Activated T-cell treated with anti-CD3 and anti-CD28 coated beads, Interleukin-2, amount 50 U/mL, for 72 hours (primary cell): ENCODE results near the gene OVCH1. TPM values are rescaled to one million over a fixed set of nuclear protein-coding genes. Genes with fewer than 3 reads are reported as not detected.

Source experiments
- ATAC-seq, 2 donors: fragments of 150-1000 bp; cut with Tn5 transposase; replicated peaks in 1 of 2; 2 replicates each; pipeline ENCODE4 v1.10.0; 2021; ENCODE audit warnings: moderate library complexity in 2 of 2, mild to moderate bottlenecking in 1 of 2
- DNase-seq, 2 donors: peaks; one replicate each; pipeline ENCODE4 v3.0.0; 2021 to 2022; ENCODE audit warnings: mixed read lengths in 1 of 2
- H3K27ac Mint-ChIP-seq: one replicate; pipeline ENCODE4 v1.8.0; 2022; ENCODE audit warnings: mild to moderate bottlenecking, moderate library complexity, mixed read lengths
- H3K27me3 Mint-ChIP-seq: one replicate; pipeline ENCODE4 v1.8.0; 2022; ENCODE audit warnings: low read depth, mixed read lengths
- H3K36me3 Mint-ChIP-seq, 2 donors: one replicate each; pipeline ENCODE4 v1.8.0; 2022; ENCODE audit warnings: mixed read lengths in 2 of 2, mild to moderate bottlenecking in 1 of 2; ENCODE audit not compliant: insufficient read depth in 2 of 2
- H3K4me1 Mint-ChIP-seq: one replicate; pipeline ENCODE4 v1.8.0; 2022; ENCODE audit warnings: low read depth, mixed read lengths
- H3K4me3 Mint-ChIP-seq, 2 donors: one replicate each; pipeline ENCODE4 v1.8.0; 2022; ENCODE audit warnings: mild to moderate bottlenecking in 2 of 2, mixed read lengths in 2 of 2, moderate library complexity in 2 of 2
- H3K9me3 Mint-ChIP-seq, 2 donors: one replicate each; pipeline ENCODE4 v1.8.0; 2022; ENCODE audit warnings: mixed read lengths in 2 of 2
- total RNA-seq, 2 donors: library from RNA; stranded (reverse); gene quantifications; one replicate each; pipeline ENCODE4 v1.2.3, GENCODE V29; 2022

Gene OVCH1, protein sequence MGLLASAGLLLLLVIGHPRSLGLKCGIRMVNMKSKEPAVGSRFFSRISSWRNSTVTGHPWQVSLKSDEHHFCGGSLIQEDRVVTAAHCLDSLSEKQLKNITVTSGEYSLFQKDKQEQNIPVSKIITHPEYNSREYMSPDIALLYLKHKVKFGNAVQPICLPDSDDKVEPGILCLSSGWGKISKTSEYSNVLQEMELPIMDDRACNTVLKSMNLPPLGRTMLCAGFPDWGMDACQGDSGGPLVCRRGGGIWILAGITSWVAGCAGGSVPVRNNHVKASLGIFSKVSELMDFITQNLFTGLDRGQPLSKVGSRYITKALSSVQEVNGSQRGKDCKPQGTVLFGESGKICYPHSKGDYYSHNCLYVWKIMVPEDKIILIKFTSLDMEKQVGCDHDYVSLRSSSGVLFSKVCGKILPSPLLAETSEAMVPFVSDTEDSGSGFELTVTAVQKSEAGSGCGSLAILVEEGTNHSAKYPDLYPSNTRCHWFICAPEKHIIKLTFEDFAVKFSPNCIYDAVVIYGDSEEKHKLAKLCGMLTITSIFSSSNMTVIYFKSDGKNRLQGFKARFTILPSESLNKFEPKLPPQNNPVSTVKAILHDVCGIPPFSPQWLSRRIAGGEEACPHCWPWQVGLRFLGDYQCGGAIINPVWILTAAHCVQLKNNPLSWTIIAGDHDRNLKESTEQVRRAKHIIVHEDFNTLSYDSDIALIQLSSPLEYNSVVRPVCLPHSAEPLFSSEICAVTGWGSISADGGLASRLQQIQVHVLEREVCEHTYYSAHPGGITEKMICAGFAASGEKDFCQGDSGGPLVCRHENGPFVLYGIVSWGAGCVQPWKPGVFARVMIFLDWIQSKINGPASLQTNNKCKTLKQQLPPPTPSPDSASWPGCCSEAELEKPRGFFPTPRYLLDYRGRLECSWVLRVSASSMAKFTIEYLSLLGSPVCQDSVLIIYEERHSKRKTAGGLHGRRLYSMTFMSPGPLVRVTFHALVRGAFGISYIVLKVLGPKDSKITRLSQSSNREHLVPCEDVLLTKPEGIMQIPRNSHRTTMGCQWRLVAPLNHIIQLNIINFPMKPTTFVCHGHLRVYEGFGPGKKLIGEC
- total RNA-seq: not detected

DNA sequence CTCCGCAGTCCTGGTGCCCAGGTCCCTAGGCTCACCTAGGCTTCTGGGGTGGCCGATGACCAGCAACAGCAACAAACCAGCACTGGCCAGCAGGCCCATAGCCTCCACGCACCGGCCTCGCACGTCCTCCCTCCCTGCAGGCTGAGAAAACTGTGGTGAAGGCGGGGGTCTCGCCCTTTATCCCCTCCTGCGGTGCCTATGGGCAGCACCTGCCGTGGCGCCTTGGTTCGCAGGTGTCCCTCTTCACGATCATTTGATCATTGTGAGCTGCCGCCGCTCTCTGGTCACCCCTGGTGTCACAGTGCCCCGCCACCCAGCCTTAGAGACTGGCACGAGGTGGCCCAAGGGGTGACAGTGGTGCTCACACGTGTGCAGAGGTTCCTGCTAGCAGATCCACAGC is at the start of gene OVCH1:
OVCH1 (minus strand) TSS at position 99 of the 400 bp plus-strand sequence; CDS start at position 99, 0 bp downstream.
- Mint-ChIP-seq H3K27me3 (peaks cover under 1% of the 10 kb centered on the region), H3K4me3 (no peak within 1 kb of the TSS), H3K36me3 (no peaks in the 10 kb centered on the region), H3K4me1 (no peaks in the 10 kb centered on the region), H3K27ac (no peak within 1 kb of the TSS), H3K9me3 (no peaks in the 10 kb centered on the region)
- no peak for ATAC-seq
- DNase-seq: no peak

DNA sequence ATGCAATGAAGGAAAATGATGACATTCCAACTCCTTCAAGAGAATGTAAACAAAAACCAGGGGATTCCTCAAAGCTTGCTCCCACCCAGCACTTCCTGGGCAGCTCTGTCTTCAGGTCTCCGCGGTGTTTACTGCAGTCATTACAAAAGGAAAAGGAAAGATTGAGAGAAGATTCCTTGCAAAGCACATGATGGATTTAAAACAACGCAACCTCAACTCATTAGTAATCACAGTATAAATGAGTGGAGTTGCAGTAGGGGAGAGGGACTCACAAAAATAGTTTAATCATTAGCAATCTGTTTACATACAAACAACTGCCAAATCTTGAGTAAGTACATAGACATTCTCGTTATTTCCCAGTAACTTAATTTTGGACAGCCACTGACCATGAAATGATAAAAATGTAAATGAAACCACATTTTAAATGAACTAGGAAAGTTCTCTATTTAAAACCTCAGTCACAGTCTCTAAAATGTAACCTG is 49.7 kb upstream of the OVCH1 start:
- ATAC-seq (no peak), DNase-seq (no peak)
- no peak overlapping the region for H3K27ac Mint-ChIP-seq
- no peak overlapping the region for H3K4me3 Mint-ChIP-seq
- no peaks in the 10 kb centered on the region for H3K4me1 Mint-ChIP-seq
- H3K9me3 Mint-ChIP-seq: no peaks in the 10 kb centered on the region
- peaks cover 19% of the 10 kb centered on the region for H3K27me3 Mint-ChIP-seq
- H3K36me3 Mint-ChIP-seq: no peaks in the 10 kb centered on the region

DNA sequence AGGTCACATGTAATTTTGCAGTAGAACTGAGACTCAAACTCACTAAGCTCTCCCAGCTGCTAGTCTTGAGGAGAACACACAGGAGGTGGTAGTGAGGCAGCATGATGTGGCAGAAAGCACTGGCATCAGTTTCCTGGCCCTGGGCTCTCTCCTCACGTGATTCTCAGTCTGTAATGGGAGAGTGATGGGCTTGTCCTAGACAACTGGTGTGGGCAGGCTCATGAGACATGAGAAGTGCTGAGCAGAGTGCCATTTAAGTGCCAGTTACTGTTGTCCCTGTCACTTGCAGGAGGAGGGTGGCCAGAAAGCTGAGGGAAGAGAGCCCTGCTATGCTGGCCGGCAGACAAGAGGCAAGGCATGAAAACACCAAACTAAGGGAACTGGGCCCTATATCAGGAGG is 48.5 kb upstream of the OVCH1 start:
- Mint-ChIP-seq H3K4me3 (no peak overlapping the region), H3K4me1 (no peaks in the 10 kb centered on the region), H3K36me3 (no peaks in the 10 kb centered on the region), H3K9me3 (no peaks in the 10 kb centered on the region), H3K27me3 (peaks cover 19% of the 10 kb centered on the region), H3K27ac (no peak overlapping the region)
- no peak for ATAC-seq
- DNase-seq: no peak

DNA sequence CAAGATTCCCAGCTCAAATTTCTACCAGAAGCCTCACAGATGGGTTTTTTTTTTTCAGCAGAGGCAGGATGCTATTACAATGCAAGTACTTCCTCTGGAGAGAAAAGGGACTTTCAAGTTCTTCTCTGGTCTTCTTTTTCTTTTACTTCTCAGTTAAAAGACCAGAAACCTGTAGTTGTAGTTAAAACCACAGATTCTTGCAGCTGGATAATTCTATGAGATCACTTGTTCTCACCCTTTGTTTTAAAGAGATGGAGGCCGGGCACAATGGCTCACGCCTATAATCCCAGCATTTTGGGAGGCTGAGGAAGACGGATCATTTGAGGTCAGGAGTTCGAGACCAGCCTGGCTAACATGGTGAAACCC is 47.6 kb upstream of the OVCH1 start:
- no peaks in the 10 kb centered on the region for H3K36me3 Mint-ChIP-seq
- DNase-seq (no peak), ATAC-seq (no peak)
- no peaks in the 10 kb centered on the region for H3K9me3 Mint-ChIP-seq
- H3K4me3 Mint-ChIP-seq: no peak overlapping the region
- peaks cover 19% of the 10 kb centered on the region for H3K27me3 Mint-ChIP-seq
- H3K4me1 Mint-ChIP-seq: no peaks in the 10 kb centered on the region
- H3K27ac Mint-ChIP-seq: no peak overlapping the region

DNA sequence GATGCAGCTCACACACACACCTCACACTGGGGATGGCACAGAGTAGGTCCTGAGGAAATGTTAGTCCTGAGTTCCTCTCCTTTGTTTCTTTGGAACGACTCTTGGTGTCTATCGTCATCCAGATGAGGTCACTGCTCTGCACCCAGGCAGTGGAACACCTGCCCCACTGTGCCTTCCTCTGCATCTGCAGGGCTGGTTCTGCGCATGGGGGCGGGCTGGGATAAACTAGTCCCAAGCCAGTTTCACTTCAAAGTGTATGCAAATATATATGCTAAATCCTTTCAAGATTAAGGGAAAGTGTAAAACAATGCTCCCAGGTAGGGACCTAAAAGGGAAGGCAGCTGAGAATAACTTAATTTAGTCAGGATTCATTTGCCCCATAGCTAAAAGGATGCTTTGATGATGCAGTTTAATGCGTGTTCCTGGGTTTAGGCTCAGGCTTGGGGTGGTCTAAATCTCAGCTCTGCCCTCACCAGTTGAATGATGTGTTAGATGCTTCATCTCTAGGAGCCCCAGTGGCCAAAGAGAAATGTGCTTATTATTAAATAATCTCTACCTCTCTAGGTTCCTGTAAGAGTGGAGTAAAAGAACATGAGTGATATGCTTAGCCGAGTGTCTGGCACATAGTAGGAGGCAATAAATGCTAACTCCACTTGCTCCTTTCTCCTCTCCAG is 47.1 kb upstream of the OVCH1 start:
- DNase-seq (no peak), ATAC-seq (no peak)
- no peaks in the 10 kb centered on the region for H3K36me3 Mint-ChIP-seq
- H3K4me1 Mint-ChIP-seq: no peaks in the 10 kb centered on the region
- H3K27ac Mint-ChIP-seq: no peak overlapping the region
- H3K9me3 Mint-ChIP-seq: no peaks in the 10 kb centered on the region
- no peak overlapping the region for H3K4me3 Mint-ChIP-seq
- H3K27me3 Mint-ChIP-seq: peaks cover 19% of the 10 kb centered on the region

DNA sequence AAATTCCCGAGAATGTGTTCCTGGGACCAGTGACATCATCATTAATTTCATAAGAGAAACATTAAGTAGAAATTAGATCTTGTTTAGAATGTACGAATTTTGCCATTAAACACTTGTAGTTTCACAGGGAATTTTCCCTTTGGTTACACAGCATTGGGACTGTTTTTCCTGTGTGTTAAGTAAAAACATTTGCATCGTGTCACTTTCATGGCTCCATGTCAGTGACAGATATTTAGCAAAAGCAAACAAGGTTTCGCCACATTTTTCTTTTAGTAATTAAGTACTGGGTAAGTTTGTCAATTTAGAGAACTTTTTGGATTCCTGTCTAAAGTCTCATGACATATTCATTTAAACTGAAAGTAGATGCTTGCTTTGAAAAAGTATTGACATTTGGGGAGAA is 45.5 kb upstream of the OVCH1 start:
- H3K9me3 Mint-ChIP-seq: no peaks in the 10 kb centered on the region
- no peak for ATAC-seq

DNA sequence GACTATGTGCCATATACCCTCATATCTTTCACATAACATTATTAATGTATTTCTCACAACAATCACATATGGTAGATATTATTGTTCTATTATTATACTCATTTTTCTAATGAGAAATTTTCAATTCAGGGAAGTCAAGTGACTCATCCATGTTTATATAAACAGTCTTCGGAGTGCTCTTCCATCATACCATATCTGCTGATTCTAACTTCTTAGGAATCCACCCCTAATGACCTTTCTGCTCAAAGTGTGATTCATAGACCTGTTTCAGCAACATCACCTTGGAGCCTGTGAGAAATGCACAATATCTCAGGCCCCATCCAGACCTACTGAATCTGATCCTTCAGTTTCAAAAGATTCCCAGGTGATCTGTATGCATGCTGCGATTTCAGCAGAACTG is 39.8 kb upstream of the OVCH1 start:
- DNase-seq (no peak), ATAC-seq (no peak)
- H3K9me3 Mint-ChIP-seq: no peaks in the 10 kb centered on the region
- no peaks in the 10 kb centered on the region for H3K4me1 Mint-ChIP-seq
- no peak overlapping the region for H3K4me3 Mint-ChIP-seq
- H3K36me3 Mint-ChIP-seq: no peaks in the 10 kb centered on the region
- peaks cover 17% of the 10 kb centered on the region for H3K27me3 Mint-ChIP-seq
- H3K27ac Mint-ChIP-seq: no peak overlapping the region

More for the DNA sequence above, 45.5 kb upstream of the OVCH1 start:
- Mint-ChIP-seq H3K4me3 (no peak overlapping the region), H3K27me3 (peaks cover 16% of the 10 kb centered on the region), H3K36me3 (no peaks in the 10 kb centered on the region), H3K27ac (no peak overlapping the region), H3K4me1 (no peaks in the 10 kb centered on the region)
- no peak for DNase-seq

DNA sequence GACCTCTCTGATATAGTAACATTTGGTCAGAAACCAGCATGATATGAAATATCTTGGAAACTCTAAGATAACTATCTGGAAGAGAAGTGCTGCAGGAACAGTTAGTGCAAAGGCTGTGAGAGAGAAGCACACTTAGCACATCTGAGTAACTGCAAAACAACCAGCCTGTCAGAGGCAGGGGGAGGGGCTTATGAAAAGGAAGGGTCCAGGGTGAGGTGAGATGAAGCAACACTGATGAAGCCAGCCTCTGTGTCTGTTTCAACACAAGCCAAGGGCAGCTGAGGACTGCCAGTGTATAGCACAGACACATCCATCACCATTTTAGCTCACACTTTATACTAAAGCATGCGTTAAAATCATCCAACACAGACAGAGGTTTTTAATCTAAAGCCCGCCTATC is 37.4 kb upstream of the OVCH1 start:
- no peak overlapping the region for H3K27ac Mint-ChIP-seq
- H3K4me1 Mint-ChIP-seq: no peaks in the 10 kb centered on the region
- ATAC-seq: no peak

DNA sequence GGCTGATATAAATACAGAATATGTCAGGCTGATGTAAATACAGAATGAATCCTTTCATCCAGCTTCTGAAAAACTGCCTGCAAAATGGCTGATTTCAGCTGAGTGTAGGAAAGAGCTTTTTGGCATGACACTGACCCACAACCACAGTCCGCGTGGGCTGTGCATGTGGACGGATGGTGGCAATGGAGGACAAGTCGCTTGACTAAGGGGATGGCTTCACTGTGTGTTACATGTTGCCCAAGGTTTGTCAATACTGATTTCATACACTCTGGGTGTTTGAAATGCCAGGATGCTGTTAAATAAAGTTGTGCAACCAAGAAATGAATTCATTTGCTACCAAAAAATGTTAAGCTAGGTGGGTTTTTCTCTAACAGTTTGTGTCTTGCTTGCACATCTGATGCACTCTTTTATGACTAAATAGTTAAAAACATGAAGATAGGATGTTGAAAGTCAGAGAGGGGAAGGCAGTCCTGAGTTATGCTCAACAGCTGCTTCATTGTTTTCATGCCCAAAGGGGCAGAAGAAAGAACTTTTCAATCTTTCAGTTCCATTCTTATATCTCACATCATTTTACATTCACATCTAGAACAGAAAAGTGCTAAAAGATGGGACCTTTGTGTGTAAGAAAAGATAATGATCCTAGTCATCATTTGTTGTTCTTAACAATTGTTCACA is 36.5 kb upstream of the OVCH1 start:
- DNase-seq: no peak
- H3K27me3 Mint-ChIP-seq: peaks cover 29% of the 10 kb centered on the region
- ATAC-seq: no peak
- H3K4me1 Mint-ChIP-seq: no peaks in the 10 kb centered on the region
- H3K27ac Mint-ChIP-seq: no peak overlapping the region
- no peaks in the 10 kb centered on the region for H3K9me3 Mint-ChIP-seq
- no peaks in the 10 kb centered on the region for H3K36me3 Mint-ChIP-seq
- no peak overlapping the region for H3K4me3 Mint-ChIP-seq

More for the DNA sequence above, 37.4 kb upstream of the OVCH1 start:
- Mint-ChIP-seq H3K36me3 (no peaks in the 10 kb centered on the region), H3K27me3 (peaks cover 26% of the 10 kb centered on the region), H3K4me3 (no peak overlapping the region), H3K9me3 (no peaks in the 10 kb centered on the region)
- no peak for DNase-seq

DNA sequence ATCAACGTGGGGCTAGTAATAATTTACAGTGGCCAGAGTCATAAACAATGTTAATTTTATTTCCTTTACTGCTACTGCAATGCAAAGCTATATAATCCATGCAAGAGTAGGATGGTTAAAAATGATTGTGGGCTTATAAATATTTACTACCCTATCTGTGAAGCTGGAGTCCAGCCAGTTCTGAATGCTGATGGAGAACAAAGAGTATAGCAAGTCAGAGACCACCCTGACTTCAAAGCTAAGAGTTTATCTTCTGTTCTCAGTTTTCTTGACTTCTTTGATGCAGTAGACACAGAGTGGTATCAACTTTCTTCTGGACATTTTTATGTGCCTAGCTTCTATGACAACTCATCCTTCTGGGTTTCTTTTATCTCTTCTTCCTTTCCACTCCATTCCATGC is 34.0 kb upstream of the OVCH1 start:
- H3K27ac Mint-ChIP-seq: no peak overlapping the region
- no peak for ATAC-seq
- H3K4me3 Mint-ChIP-seq: no peak overlapping the region
- no peaks in the 10 kb centered on the region for H3K36me3 Mint-ChIP-seq
- H3K27me3 Mint-ChIP-seq: peaks cover 29% of the 10 kb centered on the region
- H3K9me3 Mint-ChIP-seq: no peaks in the 10 kb centered on the region
- no peak for DNase-seq
- H3K4me1 Mint-ChIP-seq: no peaks in the 10 kb centered on the region

DNA sequence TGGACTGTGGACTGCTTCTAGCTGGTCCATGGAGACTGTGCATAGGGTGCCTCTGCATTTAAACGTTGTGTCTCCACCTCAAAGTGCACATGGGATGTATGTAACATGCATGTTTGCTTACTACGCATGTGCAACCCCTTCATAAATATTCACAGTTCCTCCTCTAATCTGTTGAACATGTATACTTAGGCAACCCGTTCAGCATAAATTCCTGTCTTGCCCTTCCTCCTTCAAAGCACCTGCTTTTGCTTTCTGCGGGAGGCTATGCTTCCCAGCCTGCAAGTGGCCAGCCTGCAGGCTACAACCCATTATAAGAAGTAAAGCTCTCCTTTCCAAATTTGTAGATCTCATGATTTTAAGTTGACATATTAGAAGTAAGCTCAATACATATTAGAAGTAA is 33.0 kb upstream of the OVCH1 start:
- Mint-ChIP-seq H3K27ac (no peak overlapping the region), H3K9me3 (no peaks in the 10 kb centered on the region), H3K27me3 (peaks cover 29% of the 10 kb centered on the region), H3K36me3 (no peaks in the 10 kb centered on the region), H3K4me3 (no peak overlapping the region), H3K4me1 (no peaks in the 10 kb centered on the region)
- DNase-seq (no peak), ATAC-seq (no peak)

DNA sequence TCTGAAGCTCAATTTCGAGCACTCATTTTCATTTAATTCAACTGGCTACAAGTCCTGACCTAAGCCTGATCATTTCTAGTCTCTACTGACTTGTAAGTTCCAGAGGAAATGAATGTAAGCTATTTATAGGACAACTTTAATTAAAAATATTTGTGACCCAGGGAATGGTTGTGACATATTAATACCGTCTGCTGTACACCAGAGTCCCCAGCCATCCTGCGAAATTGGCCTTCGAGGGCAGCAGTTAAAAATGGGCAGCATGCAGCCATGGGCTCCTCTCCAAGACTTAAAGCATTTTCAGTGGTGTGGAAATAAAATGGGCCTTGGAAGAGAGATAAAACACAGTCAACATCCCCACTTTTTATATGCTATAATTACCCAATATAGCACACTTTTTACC is 30.7 kb upstream of the OVCH1 start:
- H3K27me3 Mint-ChIP-seq: peaks cover 21% of the 10 kb centered on the region
- H3K4me3 Mint-ChIP-seq: no peak overlapping the region
- H3K36me3 Mint-ChIP-seq: peaks cover 0 to 1% of the 10 kb centered on the region in 2 donors
- no peaks in the 10 kb centered on the region for H3K4me1 Mint-ChIP-seq
- DNase-seq (no peak), ATAC-seq (no peak)
- no peak overlapping the region for H3K27ac Mint-ChIP-seq
- no peaks in the 10 kb centered on the region for H3K9me3 Mint-ChIP-seq
